Measurements from ENCODE around the gene CRYBG3.

GRCh38 chr3:97940034-97940433 lies 118.2 kb downstream of the CRYBG3 start:
- TF ChIP-seq CTCF (IDR thresholded peaks at IDR 0.05; ENCODE audit: low read depth, low read length) (no peak), MYC (IDR thresholded peaks at IDR 0.05; ENCODE audit: low read depth, low read length) (no peak), POLR2A (IDR thresholded peaks at IDR 0.05; ENCODE audit: extremely low read depth, insufficient read length) (no peak), MAX (IDR thresholded peaks at IDR 0.05; ENCODE audit: low read depth, low read length) (no peak)
